ENCODE data around the gene TET1. TPM values are rescaled to one million over a fixed set of nuclear protein-coding genes. Genes with fewer than 3 reads are reported as not detected.
A peak's percentile ranks its signal among the peaks of the same experiment; 100 is the strongest.

TET1 gene
- total and polyA plus RNA-seq, 9 of the 15 experiments (the other 6 are each of a cell fraction or from before 2014, with no cell fraction given), result 2.6 to 21.3 (median 11.6) TPM

DNA sequence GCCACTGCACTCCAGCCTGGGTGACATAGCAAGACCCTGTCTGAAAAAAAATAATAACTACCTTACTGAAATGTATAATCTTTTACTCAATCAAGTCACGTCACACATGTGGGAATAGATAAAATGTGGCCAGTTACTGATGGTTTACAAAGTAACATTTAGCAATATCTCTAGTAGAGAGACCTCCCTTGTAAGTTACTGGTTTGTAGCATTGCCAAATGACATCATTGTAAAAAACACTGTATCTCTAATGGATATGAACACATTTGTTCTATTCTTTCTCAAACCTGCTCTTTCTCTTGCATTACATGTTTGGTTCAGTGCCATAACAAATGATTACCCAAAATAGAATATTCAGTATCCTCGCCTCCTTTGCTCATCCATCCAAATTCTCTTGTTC lies 18.8 kb downstream of the TET1 start:
- ATAC-seq (no peak), DNase-seq (ENCODE audit: extremely low read depth in 1 of 4, low spot score in 3 of 4) (no peak), FAIRE-seq (no peak)
- 52% methylated on average over 2 of the region's 2 CpGs for WGBS (ENCODE audit: insufficient coverage, low coverage, missing lambda C conversion rate)
- Histone ChIP-seq H3K4me1 (replicated peaks in 1 of 2; ENCODE audit: control insufficient read depth in 2 of 2, insufficient read depth in 2 of 2, low read length in 2 of 2) (no peaks in the 10 kb centered on the region), H3K27me3 (ENCODE audit: control insufficient read depth in 2 of 2, insufficient read depth in 2 of 2, low read length in 2 of 2) (no peaks in the 10 kb centered on the region), H3K9ac (ENCODE audit: insufficient read depth in 1 of 2, low read depth in 2 of 2, low read length in 2 of 2) (no peak overlapping the region), H3K4me2 (ENCODE audit: insufficient read depth, low read length) (no peak overlapping the region), H3K4me3 (no peak overlapping the region), H4K20me1 (replicated peaks; ENCODE audit: control insufficient read depth, insufficient read depth, low read length) (no peaks in the 10 kb centered on the region; the same call in 1 of the 2 replicates), H3K36me3 (ENCODE audit: control insufficient read depth, insufficient read depth, low read length) (peaks cover 40% of the 10 kb centered on the region), H3K9me3 (replicated peaks; ENCODE audit: control insufficient read depth, insufficient read depth, low read depth, low read length) (no peaks in the 10 kb centered on the region), H2AFZ (ENCODE audit: low read depth, low read length) (no peak overlapping the region), H3K79me2 (ENCODE audit: control insufficient read depth, insufficient read depth, low read length) (peaks cover 11% of the 10 kb centered on the region; the same call in 2 of the 3 replicates), H3K9me1 (ENCODE audit: control insufficient read depth, insufficient read depth, low read length) (no peaks in the 10 kb centered on the region), H3K27ac (ENCODE audit: extremely low read depth, low read depth, low read length) (no peak overlapping the region)
- intact Hi-C loops (cut with micrococcal nuclease), result no loop called here
- ChIA-PET POLR2A (interaction anchor here (0.8 to 2.7 kb wide), 7 partner anchors 9 to 57 kb away, joined by 3 to 19 read pairs (median 5); partner anchors contain the start of gene TET1), CTCF (ENCODE audit: low intra/inter-chr PET ratio) (no interaction called here)
- no peak for TF ChIP-seq POLR2AphosphoS2 (IDR thresholded peaks at IDR 0.05; ENCODE audit: low read length)
- TF ChIP-seq, protein P1, sequence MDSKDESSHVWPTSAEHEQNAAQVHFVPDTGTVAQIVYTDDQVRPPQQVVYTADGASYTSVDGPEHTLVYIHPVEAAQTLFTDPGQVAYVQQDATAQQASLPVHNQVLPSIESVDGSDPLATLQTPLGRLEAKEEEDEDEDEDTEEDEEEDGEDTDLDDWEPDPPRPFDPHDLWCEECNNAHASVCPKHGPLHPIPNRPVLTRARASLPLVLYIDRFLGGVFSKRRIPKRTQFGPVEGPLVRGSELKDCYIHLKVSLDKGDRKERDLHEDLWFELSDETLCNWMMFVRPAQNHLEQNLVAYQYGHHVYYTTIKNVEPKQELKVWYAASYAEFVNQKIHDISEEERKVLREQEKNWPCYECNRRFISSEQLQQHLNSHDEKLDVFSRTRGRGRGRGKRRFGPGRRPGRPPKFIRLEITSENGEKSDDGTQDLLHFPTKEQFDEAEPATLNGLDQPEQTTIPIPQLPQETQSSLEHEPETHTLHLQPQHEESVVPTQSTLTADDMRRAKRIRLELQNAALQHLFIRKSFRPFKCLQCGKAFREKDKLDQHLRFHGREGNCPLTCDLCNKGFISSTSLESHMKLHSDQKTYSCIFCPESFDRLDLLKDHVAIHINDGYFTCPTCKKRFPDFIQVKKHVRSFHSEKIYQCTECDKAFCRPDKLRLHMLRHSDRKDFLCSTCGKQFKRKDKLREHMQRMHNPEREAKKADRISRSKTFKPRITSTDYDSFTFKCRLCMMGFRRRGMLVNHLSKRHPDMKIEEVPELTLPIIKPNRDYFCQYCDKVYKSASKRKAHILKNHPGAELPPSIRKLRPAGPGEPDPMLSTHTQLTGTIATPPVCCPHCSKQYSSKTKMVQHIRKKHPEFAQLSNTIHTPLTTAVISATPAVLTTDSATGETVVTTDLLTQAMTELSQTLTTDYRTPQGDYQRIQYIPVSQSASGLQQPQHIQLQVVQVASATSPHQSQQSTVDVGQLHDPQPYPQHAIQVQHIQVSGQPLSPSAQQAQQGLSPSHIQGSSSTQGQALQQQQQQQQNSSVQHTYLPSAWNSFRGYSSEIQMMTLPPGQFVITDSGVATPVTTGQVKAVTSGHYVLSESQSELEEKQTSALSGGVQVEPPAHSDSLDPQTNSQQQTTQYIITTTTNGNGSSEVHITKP (IDR thresholded peaks at IDR 0.05; ENCODE audit: partially characterized antibody), result peak; percentile 30
- BruUV-seq (replicated peaks), result no TSS peak
- in situ Hi-C loops (cut with MboI), result no loop called here

Data from K562 (cell line).